Measurements from ENCODE around the gene KIF25. TPM values are rescaled to one million over a fixed set of nuclear protein-coding genes. Genes with fewer than 3 reads are reported as not detected.

KIF25 gene
- total RNA-seq, 1 experiment from 2014 or later, result 0.39 TPM

- POLR2A ChIA-PET (ENCODE audit: low non-redundant PET), result no interaction called here
- TF ChIP-seq EZH2 (IDR thresholded peaks at IDR 0.05; ENCODE audit: borderline replicate concordance, low read depth, low read length, poor library complexity, severe bottlenecking), result no peak
- no peak for TF ChIP-seq CTCF (conservative IDR thresholded peaks at IDR 0.05; ENCODE audit: low read depth, low read length)
- no peak for DNase-seq (ENCODE audit: low spot score)
Measured at GRCh38 chr6:168032005-168032760, 34.7 kb downstream of the KIF25 start.

GRCh38 chr6:168033791-168034190, 36.3 kb downstream of the KIF25 start:
- peaks cover 17% of the 10 kb centered on the region for H3K4me1 ChIP-seq (ENCODE audit: insufficient read depth, low read length, poor library complexity, severe bottlenecking)
- no peaks in the 10 kb centered on the region for H3K27me3 ChIP-seq (replicated peaks; ENCODE audit: insufficient read depth, low read depth, low read length, poor library complexity)
- no peak for DNase-seq (ENCODE audit: low spot score)
- intact Hi-C loops (cut with micrococcal nuclease; ENCODE audit: unreplicated experiment), result no loop called here
- no peak overlapping the region for H3K27ac ChIP-seq (ENCODE audit: low read depth, low read length, poor library complexity, severe bottlenecking)
- H3K4me3 ChIP-seq (ENCODE audit: low read depth, low read length, poor library complexity, severe bottlenecking), result no peak overlapping the region
- H3K9me3 ChIP-seq (ENCODE audit: low read depth, low read length, poor library complexity, severe bottlenecking), result no peaks in the 10 kb centered on the region
- TF ChIP-seq CTCF (conservative IDR thresholded peaks at IDR 0.05; ENCODE audit: low read depth, low read length) (no peak), EZH2 (IDR thresholded peaks at IDR 0.05; ENCODE audit: borderline replicate concordance, low read depth, low read length, poor library complexity, severe bottlenecking) (no peak)
- POLR2A ChIA-PET (ENCODE audit: low non-redundant PET), result no interaction called here
- CTCF ChIA-PET, result no interaction called here
- no peaks in the 10 kb centered on the region for H3K36me3 ChIP-seq (ENCODE audit: insufficient read depth, low read length, poor library complexity, severe bottlenecking)
- no TSS peak for BruUV-seq (replicated peaks)

More at GRCh38 chr6:168032005-168032760, 34.7 kb downstream of the KIF25 start:
- Histone ChIP-seq H3K4me1 (ENCODE audit: insufficient read depth, low read length, poor library complexity, severe bottlenecking) (peaks cover 17% of the 10 kb centered on the region), H3K36me3 (ENCODE audit: insufficient read depth, low read length, poor library complexity, severe bottlenecking) (no peaks in the 10 kb centered on the region), H3K4me3 (ENCODE audit: low read depth, low read length, poor library complexity, severe bottlenecking) (no peak overlapping the region), H3K27me3 (replicated peaks; ENCODE audit: insufficient read depth, low read depth, low read length, poor library complexity) (no peaks in the 10 kb centered on the region), H3K9me3 (ENCODE audit: low read depth, low read length, poor library complexity, severe bottlenecking) (no peaks in the 10 kb centered on the region), H3K27ac (ENCODE audit: low read depth, low read length, poor library complexity, severe bottlenecking) (peak overlapping the region; percentile 25)
- intact Hi-C loops (cut with micrococcal nuclease; ENCODE audit: unreplicated experiment), result no loop called here
- CTCF ChIA-PET, result no interaction called here
- BruUV-seq (replicated peaks), result no TSS peak

- Histone ChIP-seq H3K9me3 (ENCODE audit: low read depth, low read length, poor library complexity, severe bottlenecking) (peaks cover 7% of the 10 kb centered on the region), H3K27ac (ENCODE audit: low read depth, low read length, poor library complexity, severe bottlenecking) (no peak overlapping the region), H3K4me1 (ENCODE audit: insufficient read depth, low read length, poor library complexity, severe bottlenecking) (peaks cover 17% of the 10 kb centered on the region), H3K4me3 (ENCODE audit: low read depth, low read length, poor library complexity, severe bottlenecking) (no peak overlapping the region), H3K36me3 (ENCODE audit: insufficient read depth, low read length, poor library complexity, severe bottlenecking) (no peaks in the 10 kb centered on the region), H3K27me3 (replicated peaks; ENCODE audit: insufficient read depth, low read depth, low read length, poor library complexity) (no peaks in the 10 kb centered on the region)
- BruUV-seq (replicated peaks), result no TSS peak
- TF ChIP-seq EZH2 (IDR thresholded peaks at IDR 0.05; ENCODE audit: borderline replicate concordance, low read depth, low read length, poor library complexity, severe bottlenecking) (no peak), CTCF (conservative IDR thresholded peaks at IDR 0.05; ENCODE audit: low read depth, low read length) (no peak)
- CTCF ChIA-PET, result interaction anchor here (0.6 kb wide), 1 partner anchor 322 kb away, joined by 3 read pairs; no protein-coding TSS in a partner anchor
- intact Hi-C loops (cut with micrococcal nuclease; ENCODE audit: unreplicated experiment), result no loop called here
- POLR2A ChIA-PET (ENCODE audit: low non-redundant PET), result no interaction called here
- no peak for DNase-seq (ENCODE audit: low spot score)
Measured at GRCh38 chr6:168034537-168034936, 37.1 kb downstream of the KIF25 start.
